HepG2 (cell line): Measurements from ENCODE around the gene NTMT1. TPM values are rescaled to one million over a fixed set of nuclear protein-coding genes. Genes with fewer than 3 reads are reported as not detected.

Source experiments
- ATAC-seq: fragments of 200-7000 bp; cut with Tn5 transposase; 3 replicates; pipeline ENCODE4 v1.9.1; 2020; ENCODE audit warnings: mild to moderate bottlenecking, moderate library complexity
- BruUV-seq: library from RNA; stranded (reverse); fragments of 400-500 nt; replicated peaks from 2 replicates; lab custom pipeline; 2021; lab: Mats Ljungman, UMichigan
- CTCF ChIA-PET: fragments of 300-600 bp; formaldehyde crosslinking; extraction: SDS; loops from one replicate; lab custom pipeline; 2021; ENCODE audit warnings: low total read pairs, inconsistent platforms, low intra/inter-chr PET ratio; lab: Yijun Ruan, JAX
- POLR2A ChIA-PET: fragments of 350-600 bp; sonication (Branson Sonifier 250); formaldehyde crosslinking; loops from one replicate; lab custom pipeline; 2020; ENCODE audit warnings: antibody characterized with exemption, inconsistent platforms; lab: Yijun Ruan, JAX
- DNase-seq: peaks from one replicate; pipeline ENCODE4 v3.0.0-alpha.2; 2015; ENCODE audit warnings: low spot score
- FAIRE-seq: peaks from 3 replicates; lab custom pipeline; 2011; peaks lifted over from hg19 to GRCh38; lab: Jason Lieb, UNC
- H2AFZ ChIP-seq: one replicate; pipeline ENCODE4 v1.6.1; 2011; ENCODE audit warnings: low read length, inconsistent platforms
- H3K27ac ChIP-seq: fragments of 300-600 bp; 3 replicates; pipeline ENCODE4 v1.8.0; 2011; ENCODE audit warnings: mixed run types, mild to moderate bottlenecking, mixed read lengths, low read length, inconsistent platforms; ENCODE audit not compliant: insufficient read depth; ENCODE audit errors: extremely low read length
- H3K27me3 ChIP-seq, 2 experiments: fragments of 200-600 bp in 1 of 2; 2 replicates in 1 of 2; 3 replicates in 1 of 2; pipeline versions ENCODE4 v1.6.0 to v1.8.0; 2011; ENCODE audit warnings: low read length in 2 of 2, mild to moderate bottlenecking in 2 of 2, moderate library complexity in 2 of 2, inconsistent platforms in 1 of 2; ENCODE audit not compliant: insufficient read depth in 2 of 2, control insufficient read depth in 1 of 2
- H3K36me3 ChIP-seq, 2 experiments: fragments of 200-600 bp in 1 of 2; replicated peaks in 1 of 2; 2 replicates in 1 of 2; 3 replicates in 1 of 2; pipeline versions ENCODE4 v1.5.1 to v1.8.0; 2011; ENCODE audit warnings: low read length in 2 of 2, inconsistent platforms in 1 of 2; ENCODE audit not compliant: insufficient read depth in 2 of 2, control insufficient read depth in 1 of 2
- H3K4me1 ChIP-seq: 2 replicates; pipeline ENCODE4 v1.5.1; 2012; ENCODE audit warnings: low read length, inconsistent platforms; ENCODE audit not compliant: insufficient read depth
- H3K4me2 ChIP-seq: 2 replicates; pipeline ENCODE4 v1.6.0; 2011; ENCODE audit warnings: low read depth, low read length, inconsistent platforms
- H3K4me3 ChIP-seq, 3 experiments: fragments of 200-600 bp in 1 of 3; sonication (generic), shearing (Covaris generic) in 1 of 3; replicated peaks in 1 of 3; 2 replicates each; pipeline ENCODE4 v1.5.1; 2011 to 2016; ENCODE audit warnings: low read length in 3 of 3, inconsistent platforms in 2 of 3, low read depth in 2 of 3, mild to moderate bottlenecking in 2 of 3, control low read depth in 1 of 3, mixed read lengths in 1 of 3; ENCODE audit not compliant: insufficient read depth in 1 of 3
- H3K79me2 ChIP-seq: one replicate; pipeline ENCODE4 v1.6.1; 2011; ENCODE audit warnings: low read length, inconsistent platforms; ENCODE audit not compliant: insufficient read depth
- H3K9ac ChIP-seq: 2 replicates; pipeline ENCODE4 v1.6.0; 2011; ENCODE audit warnings: mild to moderate bottlenecking, low read depth, low read length, inconsistent platforms; ENCODE audit not compliant: insufficient read depth
- H3K9me3 ChIP-seq: 2 replicates; pipeline ENCODE4 v1.5.1; 2012; ENCODE audit warnings: mild to moderate bottlenecking, low read length
- H4K20me1 ChIP-seq: 2 replicates; pipeline ENCODE4 v1.6.0; 2011; ENCODE audit warnings: inconsistent platforms, mild to moderate bottlenecking, low read length, moderate library complexity; ENCODE audit not compliant: insufficient read depth
- AGO2 ChIP-seq: fragments of 200-400 bp; formaldehyde crosslinking; optimal IDR thresholded peaks from 2 replicates; pipeline ENCODE3; 2017; ENCODE audit warnings: mild to moderate bottlenecking, low read depth, low read length, moderate library complexity
- CBX5 ChIP-seq: sonication (generic); formaldehyde crosslinking; IDR thresholded peaks from 2 replicates; pipeline ENCODE4 v1.4.0; 2020; ENCODE audit warnings: missing genetic modification reagents, borderline replicate concordance
- ETV5 ChIP-seq: IDR thresholded peaks from 2 replicates; pipeline ENCODE4 v1.6.1; 2018; ENCODE audit warnings: missing biosample characterization, missing genetic modification reagents, inconsistent platforms, borderline replicate concordance
- GLI4 ChIP-seq: sonication (generic); formaldehyde crosslinking; IDR thresholded peaks from 2 replicates; pipeline ENCODE4 v1.5.1; 2020; ENCODE audit warnings: missing genetic modification reagents, mild to moderate bottlenecking, moderate library complexity, borderline replicate concordance
- KDM2A ChIP-seq: sonication (generic); formaldehyde crosslinking; IDR thresholded peaks from 2 replicates; pipeline ENCODE4 v1.4.0; 2020; ENCODE audit warnings: low read depth, missing genetic modification reagents, borderline replicate concordance
- MIER2 ChIP-seq: IDR thresholded peaks from 2 replicates; pipeline ENCODE4 v1.6.1; 2016; ENCODE audit warnings: missing biosample characterization, missing genetic modification reagents
- PAF1 ChIP-seq: IDR thresholded peaks from 2 replicates; pipeline ENCODE4 v1.6.1; 2016; ENCODE audit warnings: missing genetic modification reagents, missing compliant biosample characterization
- PCBP1 ChIP-seq: fragments of 200-400 bp; formaldehyde crosslinking; IDR thresholded peaks from 2 replicates; pipeline ENCODE4 v1.6.1; 2017; ENCODE audit warnings: mild to moderate bottlenecking, low read depth, low read length, borderline replicate concordance
- POLR2A ChIP-seq, 2 experiments: IDR thresholded peaks; 2 replicates each; pipeline ENCODE4 v1.6.1; 2011; ENCODE audit warnings: low read depth in 2 of 2, low read length in 2 of 2, mild to moderate bottlenecking in 1 of 2, moderate library complexity in 1 of 2; ENCODE audit not compliant: insufficient read depth in 1 of 2
- RBFOX2 ChIP-seq: fragments of 200-400 bp; formaldehyde crosslinking; IDR thresholded peaks from 2 replicates; pipeline ENCODE4 v1.6.1; 2017; ENCODE audit warnings: low read depth, mild to moderate bottlenecking, low read length
- RFXAP ChIP-seq: sonication (generic); formaldehyde crosslinking; IDR thresholded peaks from 2 replicates; pipeline ENCODE4 v1.4.0; 2020; ENCODE audit warnings: missing genetic modification reagents, borderline replicate concordance
- RXRB ChIP-seq: IDR thresholded peaks from 2 replicates; pipeline ENCODE4 v1.6.1; 2016; ENCODE audit warnings: borderline replicate concordance, missing genetic modification reagents, missing compliant biosample characterization
- SNAI1 ChIP-seq: sonication (generic); formaldehyde crosslinking; IDR thresholded peaks from 2 replicates; pipeline ENCODE4 v1.5.0; 2020; ENCODE audit warnings: mild to moderate bottlenecking, missing genetic modification reagents, borderline replicate concordance
- ZC3H13 ChIP-seq: sonication (generic); formaldehyde crosslinking; IDR thresholded peaks from 2 replicates; pipeline ENCODE4 v1.8.1; 2023; ENCODE audit warnings: mild to moderate bottlenecking, missing genetic modification reagents, moderate library complexity
- ZNF431 ChIP-seq: sonication (generic); formaldehyde crosslinking; IDR thresholded peaks from 2 replicates; pipeline ENCODE4 v1.9.0; 2022; ENCODE audit warnings: missing genetic modification reagents, low read depth, mild to moderate bottlenecking, borderline replicate concordance
- ZNF605 ChIP-seq: sonication (generic); formaldehyde crosslinking; IDR thresholded peaks from 2 replicates; pipeline ENCODE4 v1.8.0; 2022; ENCODE audit warnings: mild to moderate bottlenecking, missing genetic modification reagents
- ZNF749 ChIP-seq: sonication (generic); formaldehyde crosslinking; IDR thresholded peaks from 2 replicates; pipeline ENCODE4 v1.8.0; 2022; ENCODE audit warnings: mild to moderate bottlenecking, missing genetic modification reagents, moderate library complexity, borderline replicate concordance
- ZNF768 ChIP-seq: sonication (generic); formaldehyde crosslinking; IDR thresholded peaks from 2 replicates; pipeline ENCODE4 v1.4.0; 2020; ENCODE audit warnings: missing genetic modification reagents
- WGBS: methylation state at CpG from one replicate; pipeline ENCODE4 v1.1.6; 2017; ENCODE audit warnings: low lambda C conversion rate; 5-methylcytosine and 5-hydroxymethylcytosine counted together
- in situ Hi-C: cut with HindIII; loops from 2 replicates; pipeline ENCODE4 v1.10.0; 2017; ENCODE audit warnings: low pct_unique_long_range_greater_than_20kb; ENCODE audit not compliant: extremely low pct_ligation_motif_present
- intact Hi-C: fragments of 100-400 bp; cut with micrococcal nuclease; formaldehyde crosslinking; loops from one replicate; pipeline ENCODE4 v1.10.0; 2022; ENCODE audit not compliant: unreplicated experiment
- polyA plus RNA-seq, 8 experiments: library from polyadenylated mRNA; depleted of rRNA in 3 of 8; stranded (reverse) in 7 of 8; unstranded in 1 of 8; fragments of >200 nt; fragmentation: Illumina TruSeq in 4 of 8; extraction: Trizol in 4 of 8; gene quantifications; 2 replicates each; pipeline versions ENCODE4 v1.2.1 to v1.2.3, GENCODE V29; 2011 to 2016; ENCODE audit warnings: low read depth in 4 of 8, missing spikeins in 1 of 8, mixed read lengths in 1 of 8; ENCODE audit not compliant: insufficient read depth in 1 of 8
- total RNA-seq, 5 experiments: library from RNA; depleted of rRNA; stranded (reverse); fragments of >200 nt; fragmentation: Illumina TruSeq; extraction: Trizol; gene quantifications; 2 replicates each; pipeline ENCODE4 v1.2.3, GENCODE V29; 2016; ENCODE audit warnings: low read depth in 1 of 5
- TF ChIP-seq, protein P1 (sequence below): sonication (generic); formaldehyde crosslinking; IDR thresholded peaks from 2 replicates; pipeline ENCODE4 v1.8.1; 2022; ENCODE audit warnings: low read depth, mild to moderate bottlenecking, missing genetic modification reagents

Gene NTMT1
- total and polyA plus RNA-seq, 2 of the 13 experiments (the other 11 are each of a cell fraction or from before 2014, with no cell fraction given) = 49.1 to 53.8 TPM

DNA sequence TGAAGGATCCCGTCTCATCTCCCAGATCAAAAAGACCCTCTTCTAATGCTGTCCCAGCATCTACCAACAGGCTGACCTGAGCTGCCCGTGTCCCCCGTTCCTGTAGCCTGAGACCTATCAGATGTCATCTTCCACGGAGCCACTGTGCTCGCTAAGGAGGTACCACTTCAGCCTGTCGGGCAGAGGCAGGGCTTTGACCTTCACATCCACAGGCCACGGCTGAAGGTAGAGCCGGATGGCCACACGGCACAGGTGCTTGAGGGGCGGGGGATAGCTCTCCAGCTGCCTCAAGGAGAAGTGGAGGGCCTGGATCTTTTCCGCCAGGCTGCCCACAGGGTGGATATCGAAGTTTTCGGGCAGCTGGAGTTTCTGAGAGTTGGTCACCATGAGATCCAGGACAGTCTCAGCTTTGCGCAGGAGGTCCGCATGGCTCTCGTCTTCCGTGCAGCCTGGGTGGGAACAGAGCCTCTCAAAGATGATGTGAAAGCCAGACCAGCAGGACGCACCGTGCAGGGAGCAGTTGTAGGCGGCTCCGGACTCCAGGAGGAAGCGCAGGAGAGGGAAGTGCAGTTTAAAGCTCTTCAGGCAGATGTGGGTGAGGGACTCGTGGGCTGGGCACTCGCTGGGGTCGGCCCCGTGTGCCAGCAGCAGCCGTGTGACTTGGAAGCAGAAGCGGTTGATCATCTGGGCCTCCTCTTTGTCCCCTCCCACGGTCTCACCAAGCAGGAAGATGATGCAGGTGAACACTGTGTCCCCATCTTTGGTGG, 11.9 kb downstream of the NTMT1 start (continued):
- TF ChIP-seq ZNF749 = no peak
- 0 out of 2 replicates have a peak, but pooled peaks have one; percentile 28 for TF ChIP-seq PCBP1
- TF ChIP-seq ZNF431 (CRISPR knock-in tag) = no peak
- 0 out of 2 replicates have a peak, but pooled peaks have one; percentile 39 for TF ChIP-seq PAF1 (CRISPR knock-in tag)

DNA sequence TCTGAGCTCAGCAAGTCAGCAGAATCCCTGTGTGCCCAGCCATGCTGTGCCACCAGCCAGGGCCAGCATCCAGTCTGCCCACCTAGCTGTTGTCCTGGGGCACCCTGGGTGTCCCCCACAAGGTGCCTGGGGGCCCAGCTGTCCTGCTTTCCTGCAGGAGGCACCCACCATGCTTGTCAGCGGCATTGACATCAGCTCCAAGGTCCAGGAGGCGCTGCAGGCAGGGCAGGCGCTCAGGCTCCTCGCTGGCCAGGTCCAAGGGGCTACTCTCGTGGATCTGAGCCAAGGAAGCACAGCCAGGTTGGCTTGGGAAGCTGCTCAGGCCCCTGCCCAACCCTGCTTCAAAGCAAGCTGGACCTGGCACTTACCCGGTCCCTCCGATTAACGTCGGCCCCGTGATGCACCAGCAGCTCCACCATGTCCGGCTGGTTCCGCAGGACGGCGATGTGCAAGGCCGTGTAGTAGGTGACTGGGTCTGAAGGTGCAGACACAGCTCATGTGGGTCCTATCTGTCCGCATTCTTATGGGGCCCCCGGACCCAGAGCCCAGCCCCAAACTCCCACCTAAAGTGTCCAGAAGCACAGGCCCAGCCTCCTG, 13.2 kb downstream of the NTMT1 start:
- no peaks in the 10 kb centered on the region for H3K9me3 ChIP-seq
- H3K36me3 ChIP-seq = peaks cover 26 to 48% of the 10 kb centered on the region in 2 experiments; a peak in 4 of 5 replicates
- ChIA-PET POLR2A (interaction anchor here (1.3 to 1.5 kb wide), 2 partner anchors 12 kb away, joined by 3 to 4 read pairs; no protein-coding TSS in a partner anchor), CTCF (no interaction called here)
- peaks cover 23% of the 10 kb centered on the region for H3K79me2 ChIP-seq
- H4K20me1 ChIP-seq = peaks cover 10% of the 10 kb centered on the region; the same call in 1 of the 2 replicates
- WGBS = no CpG with 5 or more reads among the region's 17 CpGs
- H3K4me2 ChIP-seq = no peak overlapping the region
- ATAC-seq = no peak
- in situ Hi-C loops = no loop called here
- no peaks in the 10 kb centered on the region; a peak in 1 of 5 replicates for H3K27me3 ChIP-seq
- no peak overlapping the region for H3K4me3 ChIP-seq
- no TSS peak for BruUV-seq
- peaks cover 22% of the 10 kb centered on the region for H3K4me1 ChIP-seq
- H3K27ac ChIP-seq = no peak overlapping the region
- no peak overlapping the region for H3K9ac ChIP-seq
- intact Hi-C loops = no loop called here
- H2AFZ ChIP-seq = no peak overlapping the region
- no peak for DNase-seq
- no peak for FAIRE-seq
- TF ChIP-seq CBX5 (CRISPR knock-in tag) (no peak), MIER2 (CRISPR knock-in tag) (no peak), RFXAP (CRISPR knock-in tag) (no peak), RBFOX2 (peak; percentile 47; the same call in 1 of the 2 replicates), ZNF605 (CRISPR knock-in tag) (no peak), AGO2 (peak; percentile 93), ZNF768 (CRISPR knock-in tag) (0 out of 2 replicates have a peak, but pooled peaks have one; percentile 8), SNAI1 (CRISPR knock-in tag) (no peak), ZC3H13 (CRISPR knock-in tag) (0 out of 2 replicates have a peak, but pooled peaks have one; percentile 23), POLR2A (IDR thresholded peaks at IDR 0.05; ENCODE audit: insufficient read depth in 1 of 2, low read depth in 2 of 2, low read length in 2 of 2) (0 out of 4 replicates have a peak, but pooled peaks of 1 of the 2 experiments have one; percentile 30), GLI4 (CRISPR knock-in tag) (no peak), RXRB (CRISPR knock-in tag) (no peak), KDM2A (CRISPR knock-in tag) (peak; percentile 48), ETV5 (CRISPR knock-in tag) (no peak)
- TF ChIP-seq, protein P1, sequence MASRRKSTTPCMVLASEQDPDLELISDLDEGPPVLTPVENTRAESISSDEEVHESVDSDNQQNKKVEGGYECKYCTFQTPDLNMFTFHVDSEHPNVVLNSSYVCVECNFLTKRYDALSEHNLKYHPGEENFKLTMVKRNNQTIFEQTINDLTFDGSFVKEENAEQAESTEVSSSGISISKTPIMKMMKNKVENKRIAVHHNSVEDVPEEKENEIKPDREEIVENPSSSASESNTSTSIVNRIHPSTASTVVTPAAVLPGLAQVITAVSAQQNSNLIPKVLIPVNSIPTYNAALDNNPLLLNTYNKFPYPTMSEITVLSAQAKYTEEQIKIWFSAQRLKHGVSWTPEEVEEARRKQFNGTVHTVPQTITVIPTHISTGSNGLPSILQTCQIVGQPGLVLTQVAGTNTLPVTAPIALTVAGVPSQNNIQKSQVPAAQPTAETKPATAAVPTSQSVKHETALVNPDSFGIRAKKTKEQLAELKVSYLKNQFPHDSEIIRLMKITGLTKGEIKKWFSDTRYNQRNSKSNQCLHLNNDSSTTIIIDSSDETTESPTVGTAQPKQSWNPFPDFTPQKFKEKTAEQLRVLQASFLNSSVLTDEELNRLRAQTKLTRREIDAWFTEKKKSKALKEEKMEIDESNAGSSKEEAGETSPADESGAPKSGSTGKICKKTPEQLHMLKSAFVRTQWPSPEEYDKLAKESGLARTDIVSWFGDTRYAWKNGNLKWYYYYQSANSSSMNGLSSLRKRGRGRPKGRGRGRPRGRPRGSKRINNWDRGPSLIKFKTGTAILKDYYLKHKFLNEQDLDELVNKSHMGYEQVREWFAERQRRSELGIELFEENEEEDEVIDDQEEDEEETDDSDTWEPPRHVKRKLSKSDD = no peak
